HL-60 (cell line): ENCODE measurements around the gene MACROD2.

ENCODE experiments used
- DNase-seq, 2 experiments: peaks; one replicate each; pipeline ENCODE4 v3.0.0-alpha.2; 2010 to 2020; ENCODE audit warnings: low read depth in 1 of 2, low spot score in 1 of 2
- H3K27ac ChIP-seq: fragments of 250-450 bp; sonication (Bioruptor Pico); replicated peaks from 2 replicates; pipeline ENCODE4 v1.5.1; 2020; ENCODE audit warnings: mild to moderate bottlenecking, moderate library complexity
- H3K27me3 ChIP-seq: fragments of 250-450 bp; sonication (Bioruptor Pico); 2 replicates; pipeline ENCODE4 v1.5.1; 2021; ENCODE audit warnings: mild to moderate bottlenecking, moderate library complexity; ENCODE audit not compliant: insufficient read depth, poor library complexity, severe bottlenecking
- H3K4me3 ChIP-seq: replicated peaks from 2 replicates; pipeline ENCODE4 v1.5.1; 2011; ENCODE audit warnings: mild to moderate bottlenecking, control low read depth, low read length; ENCODE audit not compliant: insufficient read depth
- CTCF ChIP-seq: IDR thresholded peaks from one replicate; pipeline ENCODE4 v1.5.1; 2011; ENCODE audit warnings: low read length, control low read depth, inconsistent platforms; ENCODE audit not compliant: insufficient read depth
- GABPA ChIP-seq: IDR thresholded peaks from 2 replicates; pipeline ENCODE4 v1.6.1; 2012; ENCODE audit warnings: low read depth
- POLR2AphosphoS5 ChIP-seq: IDR thresholded peaks from 2 replicates; pipeline ENCODE4 v1.6.1; 2012; ENCODE audit warnings: low read depth
- REST ChIP-seq: IDR thresholded peaks from 2 replicates; pipeline ENCODE4 v1.6.1; 2012; ENCODE audit warnings: low read depth; ENCODE audit not compliant: insufficient replicate concordance
- SPI1 ChIP-seq: IDR thresholded peaks from 2 replicates; pipeline ENCODE4 v1.6.1; 2012; ENCODE audit warnings: low read depth, mild to moderate bottlenecking, borderline replicate concordance

MACROD2 gene

GRCh38 chr20:15107931-15108330 lies 1112.6 kb downstream of the MACROD2 start:
- DNase-seq, result no peak
- H3K27me3 ChIP-seq, result no peaks in the 10 kb centered on the region
- no peak overlapping the region for H3K4me3 ChIP-seq
- no peak overlapping the region for H3K27ac ChIP-seq
- TF ChIP-seq SPI1 (no peak), GABPA (no peak), REST (no peak), POLR2AphosphoS5 (no peak), CTCF (no peak)

- H3K27me3 ChIP-seq, result no peaks in the 10 kb centered on the region
- no peak overlapping the region for H3K4me3 ChIP-seq
- TF ChIP-seq CTCF (no peak), REST (no peak), POLR2AphosphoS5 (no peak), SPI1 (no peak)
- no peak for DNase-seq
- H3K27ac ChIP-seq, result no peak overlapping the region
Observed at GRCh38 chr20:15109494-15109893, 1114.2 kb downstream of the MACROD2 start.

- DNase-seq, result no peak
- Histone ChIP-seq H3K27ac (no peak overlapping the region), H3K4me3 (no peak overlapping the region), H3K27me3 (no peaks in the 10 kb centered on the region)
- TF ChIP-seq POLR2AphosphoS5 (no peak), REST (no peak), SPI1 (no peak), GABPA (no peak), CTCF (no peak)
Observed at GRCh38 chr20:15111654-15112053, 1116.3 kb downstream of the MACROD2 start.
